ENCODE data around the gene KCNH1.

- no peak for TF ChIP-seq REST (IDR thresholded peaks at IDR 0.05)
- no peak for TF ChIP-seq ZBTB33 (IDR thresholded peaks at IDR 0.05)
- no peak for TF ChIP-seq RAD21 (IDR thresholded peaks at IDR 0.05)
- no peak for TF ChIP-seq CTCF (IDR thresholded peaks at IDR 0.05; ENCODE audit: low read depth, low read length, missing input control)
- no peak for TF ChIP-seq MAX (IDR thresholded peaks at IDR 0.05)
- no peak for TF ChIP-seq ATF3 (IDR thresholded peaks at IDR 0.05)
Measured at GRCh38 chr1:211132721-211133392, 1.1 kb downstream of the KCNH1 start.
